ENCODE data around the gene KCNMA1. TPM values are rescaled to one million over a fixed set of nuclear protein-coding genes. Genes with fewer than 3 reads are reported as not detected.

Gene KCNMA1
- total RNA-seq, 8 experiments from 2014 or later = 4.3 to 81.4 (median 17.3) TPM

DNA sequence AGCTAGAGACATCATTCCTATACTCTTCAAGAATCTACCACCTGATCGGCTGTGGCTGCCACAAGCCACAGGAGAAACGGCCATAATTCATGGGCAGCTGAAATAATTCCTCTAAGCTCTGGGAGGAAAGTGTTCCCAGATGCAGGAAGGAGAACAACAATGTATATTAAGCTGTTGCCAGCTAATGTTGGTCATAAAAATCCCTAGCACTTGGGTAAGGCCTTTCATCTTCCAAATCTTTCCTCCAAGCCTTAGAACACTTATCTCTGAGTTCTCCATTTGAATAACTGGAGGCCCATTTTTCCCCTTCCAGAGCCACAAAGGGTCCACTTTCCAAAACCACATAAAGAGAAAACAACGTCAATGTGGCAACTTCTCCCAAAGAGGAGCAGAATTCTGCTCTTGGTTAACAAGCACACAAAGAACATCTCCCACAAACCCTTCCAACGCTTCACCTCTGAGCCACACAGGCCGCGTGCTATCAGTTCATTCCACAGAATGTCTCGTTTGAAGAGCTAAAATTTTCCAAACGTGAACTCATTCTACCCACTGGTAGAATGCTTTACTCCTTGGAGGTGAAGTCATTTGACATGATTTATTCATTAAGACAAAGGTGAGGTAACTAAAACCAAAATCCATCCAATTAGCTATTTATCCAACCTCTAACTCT is 11.2 kb downstream of the KCNMA1 start:
- no peak for ATAC-seq (replicated peaks in 6 of 8)
- peaks cover 0 to 5% of the 10 kb centered on the region in 2 donors for H3K4me1 ChIP-seq (replicated peaks in 1 of 2)
- WGBS, 10 experiments = 69 to 100% (median 91%) methylated on average over 1 to 7 of the region's 8 CpGs
- in situ Hi-C loops (cut with MboI; ENCODE audit: low pct_unique_long_range_greater_than_20kb in 2 of 9, low sequenced_read_pairs in 9 of 9, unreplicated experiment in 9 of 9) = loop anchor here in 7 of 9 experiments (25.0 kb wide), 3 partner anchors 214 to 464 kb away; no protein-coding TSS in a partner anchor
- no peak overlapping the region for H3K27ac ChIP-seq
- H3K4me3 ChIP-seq = no peak overlapping the region

- in situ Hi-C loops (cut with MboI; ENCODE audit: low pct_unique_long_range_greater_than_20kb in 2 of 9, low sequenced_read_pairs in 9 of 9, unreplicated experiment in 9 of 9) = loop anchor here in 7 of 9 experiments (25.0 kb wide), 3 partner anchors 213 to 463 kb away; no protein-coding TSS in a partner anchor
- peak in 1 of 8 experiments; percentile 49 for ATAC-seq (replicated peaks in 6 of 8)
- H3K27ac ChIP-seq = no peak overlapping the region
- H3K4me3 ChIP-seq = no peak overlapping the region
- WGBS, 10 experiments = 48 to 100% (median 97%) methylated on average over 1 to 3 of the region's 3 CpGs
- H3K4me1 ChIP-seq (replicated peaks in 1 of 2) = peaks cover 0 to 10% of the 10 kb centered on the region in 2 donors
These were observed 12.2 kb downstream of the KCNMA1 start for GRCh38 chr10:77625379-77625778.

DNA sequence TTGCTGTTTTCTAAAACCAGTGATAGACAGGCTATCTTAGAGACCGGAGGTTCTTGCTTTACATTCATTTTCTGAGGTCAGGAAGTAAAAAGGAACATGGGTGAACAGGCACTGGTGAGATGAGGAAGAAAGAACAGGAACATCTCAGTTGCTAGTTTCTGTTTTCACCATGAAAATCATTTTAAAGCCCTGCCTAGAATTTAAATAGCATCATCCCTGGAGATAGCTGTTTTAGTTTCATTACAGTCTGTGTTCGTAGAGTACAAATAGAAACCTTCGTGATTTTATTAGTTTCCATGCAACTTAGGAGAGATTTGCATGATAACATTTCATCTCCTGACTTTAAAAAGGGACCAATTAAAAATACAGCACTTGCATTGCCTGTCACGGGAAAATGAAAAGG is 14.7 kb downstream of the KCNMA1 start:
- no peak for ATAC-seq (replicated peaks in 6 of 8)
- Histone ChIP-seq H3K4me1 (replicated peaks in 1 of 2) (peaks cover 0 to 11% of the 10 kb centered on the region in 2 donors), H3K4me3 (no peak overlapping the region), H3K27ac (no peak overlapping the region)
- 43 to 83% (median 60%) methylated on average over 1 to 4 of the region's 4 CpGs; no CpG with 5 or more reads in 1 of the 10 experiments for WGBS, 10 experiments
- in situ Hi-C loops (cut with MboI; ENCODE audit: low pct_unique_long_range_greater_than_20kb in 2 of 9, low sequenced_read_pairs in 9 of 9, unreplicated experiment in 9 of 9) = no loop called here

- peak in 1 of 8 experiments; percentile 19 for ATAC-seq (replicated peaks in 6 of 8)
- WGBS, 10 experiments = 34 to 100% (median 77%) methylated on average over 1 to 4 of the region's 6 CpGs; no CpG with 5 or more reads in 1 of the 10 experiments
- in situ Hi-C loops (cut with MboI; ENCODE audit: low pct_unique_long_range_greater_than_20kb in 2 of 9, low sequenced_read_pairs in 9 of 9, unreplicated experiment in 9 of 9) = no loop called here
- H3K4me3 ChIP-seq = no peak overlapping the region
- H3K27ac ChIP-seq = no peak overlapping the region
- H3K4me1 ChIP-seq (replicated peaks in 1 of 2) = peaks cover 0 to 11% of the 10 kb centered on the region in 2 donors
These were observed 16.9 kb downstream of the KCNMA1 start for GRCh38 chr10:77620731-77621130.

DNA sequence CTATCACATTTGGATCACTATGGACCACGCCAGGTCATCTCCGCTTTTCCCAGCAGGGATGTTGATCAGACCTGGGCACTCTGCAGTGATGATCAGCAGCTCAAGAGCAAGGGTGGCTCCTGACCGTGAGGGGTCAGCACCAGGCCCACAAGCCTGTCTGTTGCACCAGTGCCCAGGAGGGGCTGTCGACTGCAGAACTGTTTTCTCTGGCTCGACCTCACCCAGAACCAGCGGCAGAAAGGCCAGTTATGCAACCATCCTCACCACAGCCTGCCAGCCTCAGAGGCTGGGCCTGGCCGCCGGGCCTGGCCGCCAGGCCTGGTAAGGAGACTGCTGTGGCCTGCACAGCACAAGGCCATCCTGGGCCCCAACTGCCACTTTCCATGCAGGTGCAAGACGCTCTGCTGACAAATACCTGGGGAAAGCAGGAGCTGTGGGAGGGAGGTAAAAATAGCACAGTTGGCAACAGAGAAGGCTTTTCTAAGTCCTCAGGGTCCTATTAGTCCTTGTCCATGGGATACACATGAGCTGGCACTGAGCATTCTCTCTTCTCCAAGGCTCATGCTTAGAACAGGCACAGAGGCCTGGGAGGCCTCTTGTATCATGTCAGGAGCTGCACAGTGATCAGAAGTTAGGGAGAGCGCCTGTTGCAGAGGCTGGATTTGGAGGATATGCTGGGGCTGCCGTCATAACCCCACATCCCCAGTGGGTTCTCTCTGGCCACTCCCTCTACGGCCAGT is 17.5 kb downstream of the KCNMA1 start:
- in situ Hi-C loops (cut with MboI; ENCODE audit: low pct_unique_long_range_greater_than_20kb in 2 of 9, low sequenced_read_pairs in 9 of 9, unreplicated experiment in 9 of 9) = no loop called here
- no peak for ATAC-seq (replicated peaks in 6 of 8)
- Histone ChIP-seq H3K4me3 (no peak overlapping the region), H3K27ac (no peak overlapping the region), H3K4me1 (replicated peaks in 1 of 2) (peaks cover 0 to 11% of the 10 kb centered on the region in 2 donors)
- WGBS, 10 experiments = 80 to 100% (median 92%) methylated on average over 1 to 6 of the region's 13 CpGs; no CpG with 5 or more reads in 5 of the 10 experiments

- H3K27ac ChIP-seq = no peak overlapping the region
- in situ Hi-C loops (cut with MboI; ENCODE audit: low pct_unique_long_range_greater_than_20kb in 2 of 9, low sequenced_read_pairs in 9 of 9, unreplicated experiment in 9 of 9) = no loop called here
- no peak for ATAC-seq (replicated peaks in 6 of 8)
- no peak overlapping the region for H3K4me3 ChIP-seq
- peaks cover 0 to 10% of the 10 kb centered on the region in 2 donors for H3K4me1 ChIP-seq (replicated peaks in 1 of 2)
- WGBS, 10 experiments = 8 to 100% (median 74%) methylated on average over 2 to 3 of the region's 4 CpGs; no CpG with 5 or more reads in 4 of the 10 experiments
These were observed 19.5 kb downstream of the KCNMA1 start for GRCh38 chr10:77618117-77618516.

DNA sequence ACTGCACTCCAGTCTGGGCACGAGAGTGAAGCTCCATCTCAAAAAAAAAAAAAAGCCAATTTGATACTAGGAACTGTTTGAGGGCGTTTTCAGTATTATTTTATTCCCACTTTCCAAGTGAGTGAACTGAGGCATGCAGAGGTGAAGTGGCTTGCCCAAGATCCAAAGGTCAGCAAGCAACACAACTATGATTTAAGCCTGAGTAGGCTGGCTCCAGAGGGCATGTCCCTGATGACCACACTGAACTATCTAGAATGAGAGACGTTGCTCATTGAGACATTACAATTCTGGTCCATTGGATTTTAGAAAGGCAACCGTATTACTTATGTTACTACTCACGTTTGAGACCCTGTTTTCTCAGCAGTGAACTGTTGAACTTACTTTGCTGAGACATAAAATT is 20.8 kb downstream of the KCNMA1 start:
- H3K27ac ChIP-seq = no peak overlapping the region
- no peak for ATAC-seq (replicated peaks in 6 of 8)
- no peak overlapping the region for H3K4me3 ChIP-seq
- WGBS, 10 experiments = 45 to 93% (median 82%) methylated on average over 1 to 4 of the region's 5 CpGs; no CpG with 5 or more reads in 2 of the 10 experiments
- H3K4me1 ChIP-seq (replicated peaks in 1 of 2) = peaks cover 0 to 6% of the 10 kb centered on the region in 2 donors
- in situ Hi-C loops (cut with MboI; ENCODE audit: low pct_unique_long_range_greater_than_20kb in 2 of 9, low sequenced_read_pairs in 9 of 9, unreplicated experiment in 9 of 9) = no loop called here

GRCh38 chr10:77614778-77615625 is 22.6 kb downstream of the KCNMA1 start:
- ATAC-seq (replicated peaks in 6 of 8) = no peak
- no peak overlapping the region for H3K4me3 ChIP-seq
- no peak overlapping the region for H3K27ac ChIP-seq
- H3K4me1 ChIP-seq (replicated peaks in 1 of 2) = peaks cover 0 to 4% of the 10 kb centered on the region in 2 donors
- in situ Hi-C loops (cut with MboI; ENCODE audit: low pct_unique_long_range_greater_than_20kb in 2 of 9, low sequenced_read_pairs in 9 of 9, unreplicated experiment in 9 of 9) = no loop called here
- 40 to 100% (median 79%) methylated on average over 1 to 4 of the region's 6 CpGs; no CpG with 5 or more reads in 1 of the 10 experiments for WGBS, 10 experiments

GRCh38 chr10:77613476-77614130 is 24.0 kb downstream of the KCNMA1 start:
- in situ Hi-C loops (cut with MboI; ENCODE audit: low pct_unique_long_range_greater_than_20kb in 2 of 9, low sequenced_read_pairs in 9 of 9, unreplicated experiment in 9 of 9) = no loop called here
- 60 to 100% (median 73%) methylated on average over 1 to 7 of the region's 9 CpGs; no CpG with 5 or more reads in 2 of the 10 experiments for WGBS, 10 experiments
- H3K27ac ChIP-seq = no peak overlapping the region
- no peak for ATAC-seq (replicated peaks in 6 of 8)
- H3K4me1 ChIP-seq (replicated peaks in 1 of 2) = peaks cover 0 to 6% of the 10 kb centered on the region in 2 donors
- H3K4me3 ChIP-seq = no peak overlapping the region

GRCh38 chr10:77611670-77612069 is 25.9 kb downstream of the KCNMA1 start:
- Histone ChIP-seq H3K4me1 (replicated peaks in 1 of 2) (peaks cover 0 to 6% of the 10 kb centered on the region in 2 donors), H3K4me3 (no peak overlapping the region), H3K27ac (no peak overlapping the region)
- in situ Hi-C loops (cut with MboI; ENCODE audit: low pct_unique_long_range_greater_than_20kb in 2 of 9, low sequenced_read_pairs in 9 of 9, unreplicated experiment in 9 of 9) = no loop called here
- ATAC-seq (replicated peaks in 6 of 8) = no peak
- WGBS, 10 experiments = 67 to 100% (median 100%) methylated on average over 1 to 2 of the region's 2 CpGs; no CpG with 5 or more reads in 3 of the 10 experiments

DNA sequence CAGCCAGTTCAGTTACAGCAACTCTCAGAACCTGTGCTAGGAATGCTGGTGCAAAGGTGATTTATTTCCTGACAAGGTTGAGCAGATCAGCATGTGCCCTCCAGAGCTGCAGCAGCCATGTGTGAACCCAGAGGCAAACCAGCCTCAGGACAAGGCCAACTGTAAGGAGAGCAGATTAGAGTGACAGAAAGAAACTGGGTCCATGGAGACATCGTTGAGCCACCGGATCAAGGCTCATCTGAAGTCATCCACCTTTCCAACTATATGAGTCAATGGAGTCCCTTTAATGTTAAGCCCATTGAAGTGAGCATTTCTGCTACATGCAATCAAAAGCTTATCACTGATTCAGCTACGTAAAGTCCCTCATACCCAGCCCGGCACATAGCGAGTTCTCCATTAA is 26.4 kb downstream of the KCNMA1 start:
- WGBS, 10 experiments = 78 to 100% (median 91%) methylated on average over 2 to 5 of the region's 5 CpGs; no CpG with 5 or more reads in 1 of the 10 experiments
- Histone ChIP-seq H3K27ac (no peak overlapping the region), H3K4me1 (replicated peaks in 1 of 2) (peaks cover 0 to 6% of the 10 kb centered on the region in 2 donors), H3K4me3 (no peak overlapping the region)
- in situ Hi-C loops (cut with MboI; ENCODE audit: low pct_unique_long_range_greater_than_20kb in 2 of 9, low sequenced_read_pairs in 9 of 9, unreplicated experiment in 9 of 9) = no loop called here
- no peak for ATAC-seq (replicated peaks in 6 of 8)

GRCh38 chr10:77609781-77610272 is 27.8 kb downstream of the KCNMA1 start:
- no peak overlapping the region for H3K4me3 ChIP-seq
- H3K4me1 ChIP-seq (replicated peaks in 1 of 2) = peaks cover 0 to 6% of the 10 kb centered on the region in 2 donors
- in situ Hi-C loops (cut with MboI; ENCODE audit: low pct_unique_long_range_greater_than_20kb in 2 of 9, low sequenced_read_pairs in 9 of 9, unreplicated experiment in 9 of 9) = no loop called here
- ATAC-seq (replicated peaks in 6 of 8) = peak in 1 of 8 experiments; percentile 12
- H3K27ac ChIP-seq = no peak overlapping the region
- WGBS, 10 experiments = 22 to 100% (median 67%) methylated on average over 1 to 3 of the region's 5 CpGs; no CpG with 5 or more reads in 3 of the 10 experiments
